Urinary bladder (tissue), 4 donors: ENCODE results near the gene LRCH1. TPM values are rescaled to one million over a fixed set of nuclear protein-coding genes. Genes with fewer than 3 reads are reported as not detected.
"Not testable (repeated sequence)": the region's sequence is repeated elsewhere in the genome, so short reads cannot be mapped to it uniquely, and the experiment has no call there.

Source experiments
- DNase-seq: peaks from one replicate; pipeline ENCODE4 v3.0.0-alpha.2; 2015; ENCODE audit errors: extremely low spot score
- H3K27ac ChIP-seq: one replicate; pipeline ENCODE4 v1.5.1; 2013; ENCODE audit warnings: low read depth, mild to moderate bottlenecking, moderate library complexity
- H3K36me3 ChIP-seq: one replicate; pipeline ENCODE4 v1.6.1; 2013; ENCODE audit warnings: mild to moderate bottlenecking, moderate library complexity; ENCODE audit not compliant: insufficient read depth
- H3K4me1 ChIP-seq: one replicate; pipeline ENCODE4 v1.6.1; 2013; ENCODE audit warnings: mild to moderate bottlenecking, moderate library complexity; ENCODE audit not compliant: insufficient read depth
- H3K4me3 ChIP-seq: one replicate; pipeline ENCODE4 v1.5.1; 2013; ENCODE audit warnings: low read depth, low read length
- WGBS: extraction: QIAGEN DNeasy Blood & Tissue Kit; methylation state at CpG from one replicate; pipeline ENCODE4 v1.1.7; 2013; 5-methylcytosine and 5-hydroxymethylcytosine counted together
- polyA plus RNA-seq: library from polyadenylated mRNA; stranded (reverse); fragments of 200-250 nt; gene quantifications from one replicate; pipeline ENCODE4 v1.2.3, GENCODE V29; 2013
- total RNA-seq: library from RNA; depleted of rRNA; stranded (reverse); fragments of >200 nt; gene quantifications from one replicate; pipeline ENCODE4 v1.2.3, GENCODE V29; 2014
- donor health status: healthy with polysubstance abuse.
- donor health status: healthy.

The LRCH1 gene
- total and polyA plus RNA-seq, 2 donors: 17.8 to 34.4 TPM

- Histone ChIP-seq H3K27ac (no peak overlapping the region), H3K4me1 (no peaks in the 10 kb centered on the region), H3K36me3 (no peaks in the 10 kb centered on the region), H3K4me3 (no peak overlapping the region)
- 97% methylated on average over 8 of the region's 8 CpGs for WGBS
- DNase-seq: no peak
These were observed 194.3 kb downstream of the LRCH1 start for GRCh38 chr13:46747031-46747820.

- no peaks in the 10 kb centered on the region for H3K36me3 ChIP-seq
- WGBS: 65% methylated on average over 4 of the region's 4 CpGs
- H3K27ac ChIP-seq: no peak overlapping the region
These were observed 195.3 kb downstream of the LRCH1 start for GRCh38 chr13:46748300-46748699.

GRCh38 chr13:46749951-46750350 lies 197.0 kb downstream of the LRCH1 start:
- no peak for DNase-seq
- Histone ChIP-seq H3K4me1 (no peaks in the 10 kb centered on the region), H3K27ac (no peak overlapping the region), H3K36me3 (no peaks in the 10 kb centered on the region), H3K4me3 (no peak overlapping the region)
- 65% methylated on average over 2 of the region's 2 CpGs for WGBS

More at GRCh38 chr13:46748300-46748699, 195.3 kb downstream of the LRCH1 start:
- Histone ChIP-seq H3K4me1 (no peaks in the 10 kb centered on the region), H3K4me3 (no peak overlapping the region)
- DNase-seq: no peak

GRCh38 chr13:46751811-46752635 lies 199.1 kb downstream of the LRCH1 start:
- no peak for DNase-seq
- H3K4me3 ChIP-seq: no peak overlapping the region
- H3K27ac ChIP-seq: no peak overlapping the region
- no peaks in the 10 kb centered on the region for H3K36me3 ChIP-seq
- H3K4me1 ChIP-seq: no peaks in the 10 kb centered on the region
- 66% methylated on average over 7 of the region's 7 CpGs for WGBS

- no peak for DNase-seq
- Histone ChIP-seq H3K27ac (no peak overlapping the region), H3K36me3 (no peaks in the 10 kb centered on the region), H3K4me1 (no peaks in the 10 kb centered on the region), H3K4me3 (no peak overlapping the region)
- 84% methylated on average over 5 of the region's 5 CpGs for WGBS
These were observed 200.2 kb downstream of the LRCH1 start for GRCh38 chr13:46753137-46753536.

GRCh38 chr13:46753917-46754316 lies 200.9 kb downstream of the LRCH1 start:
- DNase-seq: no peak
- 83% methylated on average over 6 of the region's 6 CpGs for WGBS
- no peaks in the 10 kb centered on the region for H3K36me3 ChIP-seq
- no peak overlapping the region for H3K4me3 ChIP-seq
- H3K27ac ChIP-seq: no peak overlapping the region
- no peaks in the 10 kb centered on the region for H3K4me1 ChIP-seq

- H3K36me3 ChIP-seq: no peaks in the 10 kb centered on the region
These were observed 201.8 kb downstream of the LRCH1 start for GRCh38 chr13:46754812-46755211.

GRCh38 chr13:46755508-46755907 lies 202.5 kb downstream of the LRCH1 start:
- WGBS: 71% methylated on average over 1 of the region's 5 CpGs

More at GRCh38 chr13:46754812-46755211, 201.8 kb downstream of the LRCH1 start:
- Histone ChIP-seq H3K4me1 (no peaks in the 10 kb centered on the region), H3K4me3 (no peak overlapping the region), H3K27ac (no peak overlapping the region)
- DNase-seq: no peak

GRCh38 chr13:46756977-46757376 lies 204.0 kb downstream of the LRCH1 start:
- H3K36me3 ChIP-seq: no peaks in the 10 kb centered on the region
- no peaks in the 10 kb centered on the region for H3K4me1 ChIP-seq
- no peak for DNase-seq
- WGBS: 19% methylated on average over 4 of the region's 4 CpGs
- H3K4me3 ChIP-seq: no peak overlapping the region
- H3K27ac ChIP-seq: no peak overlapping the region

More at GRCh38 chr13:46755508-46755907, 202.5 kb downstream of the LRCH1 start:
- not testable (repeated sequence) for H3K4me1 ChIP-seq, H3K27ac ChIP-seq, H3K4me3 ChIP-seq, DNase-seq, H3K36me3 ChIP-seq

- 74% methylated on average over 3 of the region's 3 CpGs for WGBS
- Histone ChIP-seq H3K4me3 (no peak overlapping the region), H3K36me3 (no peaks in the 10 kb centered on the region), H3K27ac (no peak overlapping the region), H3K4me1 (no peaks in the 10 kb centered on the region)
- no peak for DNase-seq
These were observed 204.7 kb downstream of the LRCH1 start for GRCh38 chr13:46757640-46758039.

- no peak overlapping the region for H3K27ac ChIP-seq
- H3K4me3 ChIP-seq: no peak overlapping the region
- H3K4me1 ChIP-seq: no peaks in the 10 kb centered on the region
- no peaks in the 10 kb centered on the region for H3K36me3 ChIP-seq
- DNase-seq: no peak
- 45% methylated on average over 2 of the region's 2 CpGs for WGBS
These were observed 206.9 kb downstream of the LRCH1 start for GRCh38 chr13:46759846-46760245.

GRCh38 chr13:46761174-46761573 lies 208.2 kb downstream of the LRCH1 start:
- no peak for DNase-seq
- Histone ChIP-seq H3K27ac (no peak overlapping the region), H3K4me3 (no peak overlapping the region), H3K4me1 (no peaks in the 10 kb centered on the region), H3K36me3 (no peaks in the 10 kb centered on the region)
- WGBS: 93% methylated on average over 4 of the region's 4 CpGs

- H3K27ac ChIP-seq: no peak overlapping the region
- no peak for DNase-seq
- 78% methylated on average over 5 of the region's 5 CpGs for WGBS
- no peak overlapping the region for H3K4me3 ChIP-seq
- H3K4me1 ChIP-seq: no peaks in the 10 kb centered on the region
- no peaks in the 10 kb centered on the region for H3K36me3 ChIP-seq
These were observed 208.9 kb downstream of the LRCH1 start for GRCh38 chr13:46761866-46762265.

- DNase-seq, H3K4me1 ChIP-seq, H3K4me3 ChIP-seq, H3K27ac ChIP-seq, H3K36me3 ChIP-seq: not testable (repeated sequence)
- WGBS: 92% methylated on average over 4 of the region's 4 CpGs
These were observed 217.0 kb downstream of the LRCH1 start for GRCh38 chr13:46769925-46770324.
